ENCODE measurements around the gene TSPAN16.
"Not testable (repeated sequence)": the region's sequence is repeated elsewhere in the genome, so short reads cannot be mapped to it uniquely, and the experiment has no call there.

GRCh38 chr19:11333838-11334237 lies 37.9 kb downstream of the TSPAN16 start:
- not testable (repeated sequence) for TF ChIP-seq ZFP3 (CRISPR knock-in tag; IDR thresholded peaks at IDR 0.05); BACH2 (CRISPR knock-in tag; IDR thresholded peaks at IDR 0.05; ENCODE audit: borderline replicate concordance); PATZ1 (CRISPR knock-in tag; IDR thresholded peaks at IDR 0.05; ENCODE audit: borderline replicate concordance); TOX (CRISPR knock-in tag; IDR thresholded peaks at IDR 0.05; ENCODE audit: borderline replicate concordance); POU6F1 (CRISPR knock-in tag; IDR thresholded peaks at IDR 0.05; ENCODE audit: borderline replicate concordance, low read depth); ZC3H10 (CRISPR knock-in tag; IDR thresholded peaks at IDR 0.05); ZNF70 (CRISPR knock-in tag; IDR thresholded peaks at IDR 0.05); ZNF8 (CRISPR knock-in tag; IDR thresholded peaks at IDR 0.05); ZFP30 (CRISPR knock-in tag; IDR thresholded peaks at IDR 0.05); OSR1 (CRISPR knock-in tag; IDR thresholded peaks at IDR 0.05); CSDC2 (CRISPR knock-in tag; IDR thresholded peaks at IDR 0.05); SNAI2 (CRISPR knock-in tag; IDR thresholded peaks at IDR 0.05); CSRNP3 (CRISPR knock-in tag; IDR thresholded peaks at IDR 0.05)
- TF ChIP-seq, protein P1, sequence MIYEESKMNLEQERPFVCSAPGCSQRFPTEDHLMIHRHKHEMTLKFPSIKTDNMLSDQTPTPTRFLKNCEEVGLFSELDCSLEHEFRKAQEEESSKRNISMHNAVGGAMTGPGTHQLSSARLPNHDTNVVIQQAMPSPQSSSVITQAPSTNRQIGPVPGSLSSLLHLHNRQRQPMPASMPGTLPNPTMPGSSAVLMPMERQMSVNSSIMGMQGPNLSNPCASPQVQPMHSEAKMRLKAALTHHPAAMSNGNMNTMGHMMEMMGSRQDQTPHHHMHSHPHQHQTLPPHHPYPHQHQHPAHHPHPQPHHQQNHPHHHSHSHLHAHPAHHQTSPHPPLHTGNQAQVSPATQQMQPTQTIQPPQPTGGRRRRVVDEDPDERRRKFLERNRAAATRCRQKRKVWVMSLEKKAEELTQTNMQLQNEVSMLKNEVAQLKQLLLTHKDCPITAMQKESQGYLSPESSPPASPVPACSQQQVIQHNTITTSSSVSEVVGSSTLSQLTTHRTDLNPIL (CRISPR knock-in tag; IDR thresholded peaks at IDR 0.05; ENCODE audit: low read depth), result not testable (repeated sequence)
